ENCODE measurements around the gene RCOR1. TPM values are rescaled to one million over a fixed set of nuclear protein-coding genes. Genes with fewer than 3 reads are reported as not detected.

RCOR1 gene
- total and polyA plus RNA-seq, 9 donors = 7.2 to 22.3 (median 18.3) TPM

- Histone ChIP-seq H3K27ac (no peak overlapping the region), H3K4me3 (no peak overlapping the region), H3K27me3 (no peaks in the 10 kb centered on the region), H3K9me3 (no peaks in the 10 kb centered on the region), H3K4me1 (ENCODE audit: insufficient read depth) (peaks cover 2% of the 10 kb centered on the region), H3K36me3 (no peaks in the 10 kb centered on the region)
- TF ChIP-seq CTCF (IDR thresholded peaks at IDR 0.05) = no peak
- no peak for TF ChIP-seq EP300 (IDR thresholded peaks at IDR 0.05)
- no peak for TF ChIP-seq POLR2A (IDR thresholded peaks at IDR 0.05)
- DNase-seq = no peak
- 71 to 82% (median 75%) methylated on average over 1 of the region's 1 CpG for WGBS, 3 donors
- intact Hi-C loops (cut with DNase I) = no loop called here
These were observed 34.1 kb downstream of the RCOR1 start for GRCh38 chr14:102626530-102626929.

GRCh38 chr14:102629011-102629444 lies 36.6 kb downstream of the RCOR1 start:
- H3K4me1 ChIP-seq (ENCODE audit: insufficient read depth) = no peaks in the 10 kb centered on the region
- intact Hi-C loops (cut with DNase I) = no loop called here
- WGBS, 3 donors = 67 to 72% (median 71%) methylated on average over 8 of the region's 8 CpGs
- no peaks in the 10 kb centered on the region for H3K9me3 ChIP-seq
- H3K27ac ChIP-seq = no peak overlapping the region
- no peak overlapping the region for H3K4me3 ChIP-seq
- H3K36me3 ChIP-seq = no peaks in the 10 kb centered on the region
- no peak for DNase-seq
- no peaks in the 10 kb centered on the region for H3K27me3 ChIP-seq
- TF ChIP-seq POLR2A (IDR thresholded peaks at IDR 0.05) = no peak
- TF ChIP-seq EP300 (IDR thresholded peaks at IDR 0.05) = no peak
- no peak for TF ChIP-seq CTCF (IDR thresholded peaks at IDR 0.05)

GRCh38 chr14:102629808-102630350 lies 37.4 kb downstream of the RCOR1 start:
- WGBS, 3 donors = 69 to 73% (median 71%) methylated on average over 3 of the region's 3 CpGs
- H3K4me3 ChIP-seq = no peak overlapping the region
- H3K27ac ChIP-seq = no peak overlapping the region
- no peaks in the 10 kb centered on the region for H3K36me3 ChIP-seq
- H3K27me3 ChIP-seq = no peaks in the 10 kb centered on the region
- no peak for DNase-seq
- no peaks in the 10 kb centered on the region for H3K9me3 ChIP-seq
- H3K4me1 ChIP-seq (ENCODE audit: insufficient read depth) = no peaks in the 10 kb centered on the region
- no peak for TF ChIP-seq CTCF (IDR thresholded peaks at IDR 0.05)
- no peak for TF ChIP-seq EP300 (IDR thresholded peaks at IDR 0.05)
- no peak for TF ChIP-seq POLR2A (IDR thresholded peaks at IDR 0.05)
- intact Hi-C loops (cut with DNase I) = no loop called here

- Histone ChIP-seq H3K36me3 (no peaks in the 10 kb centered on the region), H3K4me1 (ENCODE audit: insufficient read depth) (no peaks in the 10 kb centered on the region), H3K27ac (no peak overlapping the region), H3K9me3 (no peaks in the 10 kb centered on the region), H3K27me3 (no peaks in the 10 kb centered on the region), H3K4me3 (no peak overlapping the region)
- DNase-seq = no peak
- no peak for TF ChIP-seq POLR2A (IDR thresholded peaks at IDR 0.05)
- TF ChIP-seq CTCF (IDR thresholded peaks at IDR 0.05) = no peak
- no peak for TF ChIP-seq EP300 (IDR thresholded peaks at IDR 0.05)
- 76 to 80% (median 77%) methylated on average over 5 of the region's 5 CpGs for WGBS, 3 donors
- intact Hi-C loops (cut with DNase I) = no loop called here
These were observed 38.0 kb downstream of the RCOR1 start for GRCh38 chr14:102630405-102630804.

Data from ovary (tissue), 9 donors.